Endothelial cell of umbilical vein (primary cell): ENCODE data around the gene KCP. TPM values are rescaled to one million over a fixed set of nuclear protein-coding genes. Genes with fewer than 3 reads are reported as not detected.

Source experiments
- BruUV-seq: library from RNA; stranded (reverse); fragments of 400-500 nt; replicated peaks from 2 replicates; lab custom pipeline; 2021; lab: Mats Ljungman, UMichigan
- CTCF ChIA-PET: fragments of 300-600, 350-600 bp; sonication (Branson Sonifier 250); formaldehyde crosslinking; loops from one replicate; lab custom pipeline; 2021; ENCODE audit warnings: antibody characterized with exemption, inconsistent platforms; lab: Charles Lee
- POLR2A ChIA-PET: fragments of 300-600, 350-600 bp; sonication (Branson Sonifier 250); formaldehyde crosslinking; loops from one replicate; lab custom pipeline; 2021; ENCODE audit warnings: antibody characterized with exemption, inconsistent platforms; lab: Charles Lee
- DNase-seq: peaks from one replicate; pipeline ENCODE4 v3.0.0-alpha.2; 2011; ENCODE audit warnings: low read depth, low spot score
- FAIRE-seq: peaks from 2 replicates; lab custom pipeline; 2011; peaks lifted over from hg19 to GRCh38; lab: Jason Lieb, UNC
- H2AFZ ChIP-seq: 2 replicates; pipeline ENCODE4 v1.6.0; 2012; ENCODE audit warnings: low read depth, low read length, control low read depth, inconsistent platforms
- H3K27ac ChIP-seq: 2 replicates; pipeline ENCODE4 v1.5.1; 2011; ENCODE audit warnings: low read depth, mild to moderate bottlenecking, control low read depth, low read length, moderate library complexity; ENCODE audit not compliant: insufficient read depth
- H3K27me3 ChIP-seq, 2 experiments: 2 replicates each; pipeline versions ENCODE4 v1.6.0 to v1.6.1; 2011; ENCODE audit warnings: low read length in 2 of 2, mixed read lengths in 1 of 2; ENCODE audit not compliant: control insufficient read depth in 2 of 2, insufficient read depth in 2 of 2
- H3K36me3 ChIP-seq, 2 experiments: 2 replicates in 1 of 2; 3 replicates in 1 of 2; pipeline ENCODE4 v1.5.1; 2011; ENCODE audit warnings: low read length in 2 of 2, mild to moderate bottlenecking in 1 of 2, moderate library complexity in 1 of 2; ENCODE audit not compliant: control insufficient read depth in 2 of 2, insufficient read depth in 2 of 2; ENCODE audit errors: extremely low read depth in 1 of 2
- H3K4me1 ChIP-seq: 3 replicates; pipeline ENCODE4 v1.5.1; 2011; ENCODE audit warnings: mild to moderate bottlenecking, low read length; ENCODE audit not compliant: control insufficient read depth, insufficient read depth; ENCODE audit errors: extremely low read depth
- H3K4me2 ChIP-seq: 2 replicates; pipeline ENCODE4 v1.6.1; 2011; ENCODE audit warnings: low read length, control low read depth, mixed read lengths; ENCODE audit not compliant: insufficient read depth
- H3K4me3 ChIP-seq, 3 experiments: fragments of 200-600 bp in 1 of 3; sonication (generic), shearing (Covaris generic) in 1 of 3; replicated peaks in 1 of 3; 2 replicates each; pipeline ENCODE4 v1.5.1; 2011 to 2016; ENCODE audit warnings: control low read depth in 3 of 3, low read length in 3 of 3, mild to moderate bottlenecking in 2 of 3, inconsistent platforms in 1 of 3, low read depth in 1 of 3, moderate library complexity in 1 of 3; ENCODE audit not compliant: insufficient read depth in 1 of 3
- H3K79me2 ChIP-seq: 2 replicates; pipeline ENCODE4 v1.6.0; 2012; ENCODE audit warnings: low read length, inconsistent platforms; ENCODE audit not compliant: control insufficient read depth, insufficient read depth
- H3K9ac ChIP-seq: replicated peaks from 2 replicates; pipeline ENCODE3; 2011; ENCODE audit warnings: low read length, control low read depth; ENCODE audit not compliant: insufficient read depth; ENCODE audit errors: extremely low read depth
- H3K9me1 ChIP-seq: replicated peaks from 3 replicates; pipeline ENCODE4 v1.6.0; 2011; ENCODE audit warnings: mild to moderate bottlenecking, low read length; ENCODE audit not compliant: control insufficient read depth, insufficient read depth; ENCODE audit errors: extremely low read depth
- H3K9me3 ChIP-seq: replicated peaks from 2 replicates; pipeline ENCODE4 v1.5.1; 2012; ENCODE audit warnings: low read length, inconsistent platforms; ENCODE audit not compliant: control insufficient read depth, insufficient read depth
- H4K20me1 ChIP-seq: replicated peaks from 2 replicates; pipeline ENCODE3; 2011; ENCODE audit warnings: mild to moderate bottlenecking, low read length; ENCODE audit not compliant: control insufficient read depth, insufficient read depth; ENCODE audit errors: extremely low read depth
- EZH2 ChIP-seq: IDR thresholded peaks from 2 replicates; pipeline ENCODE4 v1.6.1; 2012; ENCODE audit warnings: borderline replicate concordance, low read depth, mild to moderate bottlenecking, moderate library complexity, low read length, inconsistent platforms; ENCODE audit not compliant: severe bottlenecking
- FOS ChIP-seq: IDR thresholded peaks from 2 replicates; pipeline ENCODE4 v1.6.1; 2011; ENCODE audit warnings: mild to moderate bottlenecking, low read length, moderate library complexity, borderline replicate concordance; ENCODE audit not compliant: insufficient read depth
- GATA2 ChIP-seq: IDR thresholded peaks from 2 replicates; pipeline ENCODE4 v1.7.0; 2011; ENCODE audit warnings: low read depth, mild to moderate bottlenecking, moderate library complexity, mixed read lengths, low read length; ENCODE audit not compliant: insufficient read length, insufficient read depth
- MYC ChIP-seq: IDR thresholded peaks from one replicate; pipeline ENCODE4 v1.6.1; 2011; ENCODE audit warnings: mild to moderate bottlenecking, low read depth, low read length
- POLR2A ChIP-seq: IDR thresholded peaks from 2 replicates; pipeline ENCODE4 v1.6.1; 2012; ENCODE audit warnings: low read depth, mild to moderate bottlenecking, control low read depth, low read length
- POLR2AphosphoS5 ChIP-seq: IDR thresholded peaks from 2 replicates; pipeline ENCODE4 v1.6.1; 2012; ENCODE audit warnings: low read depth, mild to moderate bottlenecking, control low read depth, low read length, moderate library complexity; ENCODE audit not compliant: insufficient read depth
- dilution Hi-C: fragments of 300-500 bp; cut with MboI; formaldehyde crosslinking; loops from one replicate; pipeline ENCODE4 v1.15.0; 2019; ENCODE audit warnings: low sequenced_read_pairs; ENCODE audit not compliant: extremely low pct_ligation_motif_present
- intact Hi-C: fragments of 100-400 bp; cut with micrococcal nuclease; formaldehyde crosslinking; loops from one replicate; pipeline ENCODE4 v1.10.0; 2022
- polyA plus RNA-seq, 4 experiments: library from polyadenylated mRNA; depleted of rRNA in 3 of 4; stranded (reverse) in 3 of 4; unstranded in 1 of 4; fragments of >200 nt; gene quantifications; 2 replicates each; pipeline versions ENCODE4 v1.2.1 to v1.2.3, GENCODE V29; 2011 to 2012; ENCODE audit warnings: missing spikeins in 1 of 4
- total RNA-seq: library from RNA; stranded (reverse); gene quantifications from 2 replicates; pipeline ENCODE4 v1.2.3, GENCODE V29; 2021
- TF ChIP-seq, protein P1 (sequence below), 2 donors: IDR thresholded peaks; 1 replicate in 1 of 2; 2 replicates in 1 of 2; pipeline ENCODE4 v1.5.1; 2011; ENCODE audit warnings: low read length in 2 of 2, mild to moderate bottlenecking in 2 of 2, moderate library complexity in 2 of 2, control low read depth in 1 of 2, inconsistent platforms in 1 of 2, low read depth in 1 of 2; ENCODE audit not compliant: insufficient read depth in 1 of 2; ENCODE audit errors: extremely low read depth in 1 of 2
- TF ChIP-seq, protein P2 (sequence below): IDR thresholded peaks from 2 replicates; pipeline ENCODE4 v1.6.1; 2011; ENCODE audit not compliant: insufficient read depth, insufficient read length

KCP gene
- total and polyA plus RNA-seq, 2 donors (not counting 3 experiments of a cell fraction or from before 2014, with no cell fraction given), result not detected

DNA sequence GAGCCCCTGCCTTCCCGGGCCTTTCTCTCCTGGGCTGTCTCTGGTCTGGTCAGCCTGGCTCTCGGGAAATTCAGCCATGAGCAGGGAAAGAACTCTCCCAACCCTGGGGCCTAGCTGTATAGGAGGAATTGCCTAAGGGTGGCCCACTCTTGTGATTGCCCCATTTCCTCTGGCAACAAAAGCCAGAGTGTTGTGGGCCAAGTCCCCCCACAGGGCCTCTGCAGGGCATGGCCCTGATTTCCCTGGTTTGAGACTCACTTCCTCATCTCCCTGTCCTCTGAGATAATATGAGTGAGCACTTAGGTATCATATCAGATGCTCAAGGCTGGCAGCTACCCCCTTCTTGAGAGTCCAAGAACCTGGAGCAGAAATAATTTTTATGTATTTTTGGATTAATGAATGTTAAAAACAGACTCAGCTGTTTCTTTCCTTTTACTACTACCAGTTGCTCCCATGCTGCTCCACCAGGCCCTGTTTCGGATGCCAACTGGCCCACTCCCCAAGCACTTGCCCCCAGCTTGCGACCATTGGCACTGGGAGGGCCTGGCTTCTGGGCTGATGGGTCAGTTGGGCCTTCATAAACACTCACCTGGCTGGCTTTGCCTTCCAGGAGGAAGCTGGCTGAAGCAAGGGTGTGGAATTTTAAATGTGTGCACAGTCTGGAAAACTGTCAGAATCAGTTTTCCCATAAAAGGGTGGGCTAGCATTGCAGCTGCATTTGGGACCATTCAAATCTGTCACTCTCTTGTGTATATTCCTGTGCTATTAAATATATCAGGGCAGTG is 38.7 kb upstream of the KCP start:
- H3K9me3 ChIP-seq, result no peaks in the 10 kb centered on the region
- CTCF ChIA-PET, result interaction anchor here (1.1 to 1.3 kb wide), 3 partner anchors 13 to 117 kb away, joined by 3 to 6 read pairs (median 4); no protein-coding TSS in a partner anchor
- H2AFZ ChIP-seq, result no peak overlapping the region
- H3K27me3 ChIP-seq, result no peaks in the 10 kb centered on the region
- H3K36me3 ChIP-seq, result peaks cover 2% of the 10 kb centered on the region in 2 experiments
- no peak overlapping the region for H3K4me2 ChIP-seq
- no peak overlapping the region for H3K9ac ChIP-seq
- dilution Hi-C loops, result no loop called here
- no peak overlapping the region for H3K4me3 ChIP-seq
- FAIRE-seq (no peak), DNase-seq (no peak)
- H3K79me2 ChIP-seq, result no peaks in the 10 kb centered on the region
- no peak overlapping the region for H3K27ac ChIP-seq
- intact Hi-C loops, result no loop called here
- H3K4me1 ChIP-seq, result no peaks in the 10 kb centered on the region
- H3K9me1 ChIP-seq, result no peaks in the 10 kb centered on the region
- POLR2A ChIA-PET, result no interaction called here
- no peak for TF ChIP-seq MYC
- no peak for TF ChIP-seq POLR2AphosphoS5
- TF ChIP-seq POLR2A, result no peak
- BruUV-seq, result no TSS peak
- no peaks in the 10 kb centered on the region for H4K20me1 ChIP-seq

DNA sequence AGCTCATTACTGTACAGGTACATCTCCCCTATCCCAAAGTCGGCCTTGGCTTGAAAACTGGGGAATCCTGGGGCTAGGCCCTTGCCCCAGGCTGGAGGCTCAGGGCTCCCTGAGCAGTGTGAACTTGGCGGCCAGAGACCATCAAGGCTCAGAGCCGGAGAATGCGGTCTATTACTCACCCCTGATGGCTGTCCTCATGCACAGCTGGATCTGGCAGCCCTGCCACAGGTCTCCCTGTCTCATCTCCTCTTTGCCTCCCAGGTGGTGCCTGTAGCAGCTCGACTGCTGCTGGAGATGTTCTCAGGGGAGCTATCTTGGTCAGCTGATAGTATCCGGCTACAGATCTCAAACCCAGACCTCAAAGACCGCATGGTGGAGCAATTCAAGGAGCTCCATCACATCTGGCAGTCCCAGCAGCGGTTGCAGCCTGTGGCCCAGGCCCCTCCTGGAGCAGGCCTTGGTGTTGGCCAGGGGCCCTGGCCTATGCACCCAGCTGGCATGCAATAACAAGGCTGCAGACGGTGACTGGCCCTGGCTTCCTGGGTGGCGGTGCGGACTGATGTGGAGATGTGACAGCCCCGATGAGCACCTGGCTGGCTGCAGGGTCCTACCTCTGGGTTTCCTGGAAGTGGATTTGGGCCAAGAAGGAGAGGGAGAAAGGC is 37.9 kb upstream of the KCP start:
- no peaks in the 10 kb centered on the region for H3K4me1 ChIP-seq
- DNase-seq (no peak), FAIRE-seq (no peak)
- H4K20me1 ChIP-seq, result no peaks in the 10 kb centered on the region
- CTCF ChIA-PET, result interaction anchor here (0.9 to 1.3 kb wide), 5 partner anchors 14 to 118 kb away, joined by 3 to 6 read pairs (median 3); no protein-coding TSS in a partner anchor
- no peaks in the 10 kb centered on the region for H3K79me2 ChIP-seq
- POLR2A ChIA-PET, result no interaction called here
- no peak overlapping the region for H3K9ac ChIP-seq
- H3K4me3 ChIP-seq, result no peak overlapping the region
- BruUV-seq, result no TSS peak
- peaks cover 2% of the 10 kb centered on the region in 2 experiments for H3K36me3 ChIP-seq
- intact Hi-C loops (no loop called here), dilution Hi-C loops (no loop called here)
- no peaks in the 10 kb centered on the region for H3K9me1 ChIP-seq
- H3K9me3 ChIP-seq, result no peaks in the 10 kb centered on the region
- TF ChIP-seq POLR2AphosphoS5, result no peak
- TF ChIP-seq GATA2, result no peak
- TF ChIP-seq, protein P1, sequence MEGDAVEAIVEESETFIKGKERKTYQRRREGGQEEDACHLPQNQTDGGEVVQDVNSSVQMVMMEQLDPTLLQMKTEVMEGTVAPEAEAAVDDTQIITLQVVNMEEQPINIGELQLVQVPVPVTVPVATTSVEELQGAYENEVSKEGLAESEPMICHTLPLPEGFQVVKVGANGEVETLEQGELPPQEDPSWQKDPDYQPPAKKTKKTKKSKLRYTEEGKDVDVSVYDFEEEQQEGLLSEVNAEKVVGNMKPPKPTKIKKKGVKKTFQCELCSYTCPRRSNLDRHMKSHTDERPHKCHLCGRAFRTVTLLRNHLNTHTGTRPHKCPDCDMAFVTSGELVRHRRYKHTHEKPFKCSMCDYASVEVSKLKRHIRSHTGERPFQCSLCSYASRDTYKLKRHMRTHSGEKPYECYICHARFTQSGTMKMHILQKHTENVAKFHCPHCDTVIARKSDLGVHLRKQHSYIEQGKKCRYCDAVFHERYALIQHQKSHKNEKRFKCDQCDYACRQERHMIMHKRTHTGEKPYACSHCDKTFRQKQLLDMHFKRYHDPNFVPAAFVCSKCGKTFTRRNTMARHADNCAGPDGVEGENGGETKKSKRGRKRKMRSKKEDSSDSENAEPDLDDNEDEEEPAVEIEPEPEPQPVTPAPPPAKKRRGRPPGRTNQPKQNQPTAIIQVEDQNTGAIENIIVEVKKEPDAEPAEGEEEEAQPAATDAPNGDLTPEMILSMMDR (IDR thresholded peaks at IDR 0.05; ENCODE audit: extremely low read depth in 1 of 2, insufficient read depth in 1 of 2, low read depth in 1 of 2, low read length in 2 of 2), result no peak
- TF ChIP-seq POLR2A, result no peak
- TF ChIP-seq, protein P2, sequence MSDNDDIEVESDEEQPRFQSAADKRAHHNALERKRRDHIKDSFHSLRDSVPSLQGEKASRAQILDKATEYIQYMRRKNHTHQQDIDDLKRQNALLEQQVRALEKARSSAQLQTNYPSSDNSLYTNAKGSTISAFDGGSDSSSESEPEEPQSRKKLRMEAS, result no peak
- no peak for TF ChIP-seq FOS
- TF ChIP-seq MYC, result no peak
- TF ChIP-seq EZH2, result no peak
- no peak overlapping the region for H3K4me2 ChIP-seq
- H3K27me3 ChIP-seq, result no peaks in the 10 kb centered on the region
- H3K27ac ChIP-seq, result no peak overlapping the region
- no peak overlapping the region for H2AFZ ChIP-seq
